KMS-11 (cell line): Measurements from ENCODE around the gene RADIL.

Experiments used
- H2AFZ ChIP-seq: fragments of 200-600 bp; sonication (generic); 2 replicates; pipeline ENCODE4 v1.6.1; 2016; ENCODE audit warnings: antibody characterized with exemption, mixed run types, low read depth
- H3K27ac ChIP-seq: fragments of 200-600 bp; sonication (generic); 2 replicates; pipeline ENCODE4 v1.6.1; 2016; ENCODE audit warnings: mild to moderate bottlenecking, mixed run types
- H3K27me3 ChIP-seq: fragments of 200-600 bp; sonication (generic); 2 replicates; pipeline ENCODE4 v1.6.1; 2017; ENCODE audit warnings: mild to moderate bottlenecking, low read depth, mixed run types, moderate library complexity; ENCODE audit not compliant: insufficient read depth
- H3K36me3 ChIP-seq: fragments of 200-600 bp; sonication (generic); 2 replicates; pipeline ENCODE4 v1.6.1; 2017; ENCODE audit warnings: mild to moderate bottlenecking, mixed run types; ENCODE audit not compliant: insufficient read depth
- H3K4me1 ChIP-seq: fragments of 200-600 bp; sonication (generic); 2 replicates; pipeline ENCODE4 v1.6.1; 2016; ENCODE audit warnings: mild to moderate bottlenecking, low read depth, mixed run types; ENCODE audit not compliant: poor library complexity, severe bottlenecking
- H3K4me2 ChIP-seq: fragments of 200-600 bp; sonication (generic); 2 replicates; pipeline ENCODE4 v1.7.0; 2016; ENCODE audit warnings: mild to moderate bottlenecking, mixed run types
- H3K4me3 ChIP-seq: fragments of 200-600 bp; sonication (generic); IDR thresholded peaks from 2 replicates; pipeline ENCODE4 v1.6.1; 2017; ENCODE audit warnings: low read depth, low read length, mixed read lengths; ENCODE audit not compliant: insufficient read depth
- H3K79me2 ChIP-seq: fragments of 200-600 bp; sonication (generic); 2 replicates; pipeline ENCODE4 v1.6.1; 2016; ENCODE audit warnings: low read depth, mixed run types; ENCODE audit not compliant: insufficient read depth
- H3K9ac ChIP-seq: fragments of 200-600 bp; sonication (generic); 2 replicates; pipeline ENCODE4 v1.6.1; 2016; ENCODE audit warnings: mild to moderate bottlenecking, mixed run types
- H4K20me1 ChIP-seq: fragments of 200-600 bp; sonication (generic); 2 replicates; pipeline ENCODE4 v1.6.1; 2016; ENCODE audit warnings: mild to moderate bottlenecking, mixed run types; ENCODE audit not compliant: insufficient read depth
- CTCF ChIP-seq: fragments of 200-600 bp; sonication (generic); conservative IDR thresholded peaks from 2 replicates; pipeline ENCODE4 v1.6.1; 2017; ENCODE audit warnings: low read depth, mild to moderate bottlenecking, antibody characterized with exemption, low read length, moderate library complexity, mixed read lengths

RADIL gene

GRCh38 chr7:4831723-4832495 lies 51.6 kb downstream of the RADIL start:
- no peaks in the 10 kb centered on the region for H4K20me1 ChIP-seq
- H3K4me3 ChIP-seq: no peak overlapping the region
- no peak for TF ChIP-seq CTCF
- H3K9ac ChIP-seq: no peak overlapping the region
- H3K4me2 ChIP-seq: no peak overlapping the region
- H3K4me1 ChIP-seq: no peaks in the 10 kb centered on the region
- H3K27me3 ChIP-seq: no peaks in the 10 kb centered on the region
- H3K79me2 ChIP-seq: no peaks in the 10 kb centered on the region
- no peak overlapping the region for H3K27ac ChIP-seq
- H3K36me3 ChIP-seq: no peaks in the 10 kb centered on the region
- no peak overlapping the region for H2AFZ ChIP-seq

- no peak for TF ChIP-seq CTCF
- Histone ChIP-seq H3K27me3 (no peaks in the 10 kb centered on the region), H3K36me3 (no peaks in the 10 kb centered on the region), H3K79me2 (no peaks in the 10 kb centered on the region), H3K9ac (no peak overlapping the region), H3K4me1 (no peaks in the 10 kb centered on the region), H3K27ac (no peak overlapping the region), H4K20me1 (no peaks in the 10 kb centered on the region), H2AFZ (no peak overlapping the region), H3K4me3 (no peak overlapping the region), H3K4me2 (no peak overlapping the region)
Observed at GRCh38 chr7:4830176-4830575, 53.3 kb downstream of the RADIL start.

GRCh38 chr7:4828720-4829383 lies 54.7 kb downstream of the RADIL start:
- Histone ChIP-seq H4K20me1 (no peaks in the 10 kb centered on the region), H3K4me3 (no peak overlapping the region), H3K79me2 (no peaks in the 10 kb centered on the region), H2AFZ (no peak overlapping the region), H3K4me2 (no peak overlapping the region), H3K27ac (no peak overlapping the region), H3K4me1 (no peaks in the 10 kb centered on the region), H3K36me3 (no peaks in the 10 kb centered on the region), H3K9ac (no peak overlapping the region), H3K27me3 (no peaks in the 10 kb centered on the region)
- TF ChIP-seq CTCF: no peak

GRCh38 chr7:4825081-4825480 lies 58.4 kb downstream of the RADIL start:
- H3K4me3 ChIP-seq: no peak overlapping the region
- H3K27ac ChIP-seq: no peak overlapping the region
- H3K4me2 ChIP-seq: no peak overlapping the region
- H3K79me2 ChIP-seq: no peaks in the 10 kb centered on the region
- no peak for TF ChIP-seq CTCF
- no peaks in the 10 kb centered on the region for H3K4me1 ChIP-seq
- H3K27me3 ChIP-seq: no peaks in the 10 kb centered on the region
- H4K20me1 ChIP-seq: no peaks in the 10 kb centered on the region
- H2AFZ ChIP-seq: no peak overlapping the region
- H3K9ac ChIP-seq: no peak overlapping the region
- no peaks in the 10 kb centered on the region for H3K36me3 ChIP-seq
